H1 (cell line): ENCODE measurements around the gene FRG2C. TPM values are rescaled to one million over a fixed set of nuclear protein-coding genes. Genes with fewer than 3 reads are reported as not detected.
A peak's percentile ranks its signal among the peaks of the same experiment; 100 is the strongest.
"Not testable (repeated sequence)": the region's sequence is repeated elsewhere in the genome, so short reads cannot be mapped to it uniquely, and the experiment has no call there.

ENCODE experiments used
- CTCF ChIA-PET: fragments of 300-600 bp; sonication (Branson Sonifier 250); formaldehyde crosslinking; loops from one replicate; lab custom pipeline; 2021; ENCODE audit not compliant: partially characterized antibody; lab: Charles Lee
- POLR2A ChIA-PET: fragments of 300-600 bp; sonication (Branson Sonifier 250); formaldehyde crosslinking; loops from one replicate; lab custom pipeline; 2021; ENCODE audit warnings: inconsistent platforms; ENCODE audit not compliant: partially characterized antibody; lab: Charles Lee
- DNase-seq, 2 experiments: peaks; one replicate each; pipeline versions ENCODE4 v3.0.0 to v3.0.0-alpha.2; 2010 to 2022; ENCODE audit warnings: low spot score in 2 of 2, low read depth in 1 of 2, mixed read lengths in 1 of 2
- FAIRE-seq: peaks from 2 replicates; lab custom pipeline; 2011; peaks lifted over from hg19 to GRCh38; lab: Jason Lieb, UNC
- H2AFZ ChIP-seq: 2 replicates; pipeline ENCODE4 v1.8.1; 2012; ENCODE audit warnings: low read length, inconsistent platforms
- H2AK5ac ChIP-seq: 2 replicates; pipeline ENCODE4 v1.6.1; 2013; ENCODE audit warnings: low read depth, low read length
- H2BK120ac ChIP-seq: replicated peaks from 2 replicates; pipeline ENCODE3; 2013; ENCODE audit warnings: low read depth, low read length, inconsistent platforms
- H2BK12ac ChIP-seq: 2 replicates; pipeline ENCODE4 v1.6.1; 2013; ENCODE audit warnings: low read depth, low read length
- H2BK15ac ChIP-seq: 2 replicates; pipeline ENCODE4 v1.6.1; 2013; ENCODE audit warnings: low read length
- H2BK20ac ChIP-seq: 2 replicates; pipeline ENCODE4 v1.6.1; 2013; ENCODE audit warnings: low read length
- H2BK5ac ChIP-seq: 2 replicates; pipeline ENCODE4 v1.6.1; 2013; ENCODE audit warnings: low read depth, low read length
- H3K14ac ChIP-seq: 2 replicates; pipeline ENCODE4 v1.6.1; 2013; ENCODE audit warnings: inconsistent platforms; ENCODE audit not compliant: insufficient read length
- H3K18ac ChIP-seq: 2 replicates; pipeline ENCODE4 v1.6.1; 2013; ENCODE audit warnings: low read length; ENCODE audit errors: extremely low read depth
- H3K23ac ChIP-seq: 2 replicates; pipeline ENCODE4 v1.6.1; 2013; ENCODE audit warnings: inconsistent platforms; ENCODE audit not compliant: insufficient read length
- H3K23me2 ChIP-seq: 2 replicates; pipeline ENCODE4 v1.6.1; 2013; ENCODE audit warnings: low read depth, low read length
- H3K27ac ChIP-seq: 2 replicates; pipeline ENCODE4 v1.6.1; 2011; ENCODE audit warnings: low read depth, low read length, inconsistent platforms
- H3K27me3 ChIP-seq, 4 experiments: replicated peaks in 1 of 4; 1 replicate in 1 of 4; 2 replicates in 3 of 4; pipeline versions ENCODE4 v1.6.1 to v1.8.1; 2011 to 2013; ENCODE audit warnings: low read length in 3 of 4, mild to moderate bottlenecking in 3 of 4, inconsistent platforms in 2 of 4, mixed read lengths in 2 of 4, moderate library complexity in 1 of 4; ENCODE audit not compliant: control insufficient read depth in 3 of 4, insufficient read depth in 3 of 4; ENCODE audit errors: extremely low read depth in 1 of 4
- H3K36me3 ChIP-seq, 4 experiments: 2 replicates each; pipeline versions ENCODE4 v1.6.1 to v1.8.1; 2011 to 2013; ENCODE audit warnings: mild to moderate bottlenecking in 4 of 4, low read length in 3 of 4, moderate library complexity in 2 of 4, control low read depth in 1 of 4, inconsistent platforms in 1 of 4; ENCODE audit not compliant: insufficient read depth in 4 of 4, control insufficient read depth in 2 of 4
- H3K4ac ChIP-seq: replicated peaks from 2 replicates; pipeline ENCODE3; 2013; ENCODE audit warnings: low read length, low read depth, mixed read lengths, inconsistent platforms; ENCODE audit not compliant: insufficient read length
- H3K4me1 ChIP-seq, 4 experiments: replicated peaks in 1 of 4; 1 replicate in 1 of 4; 2 replicates in 3 of 4; pipeline versions ENCODE4 v1.6.1 to v1.8.1; 2011 to 2013; ENCODE audit warnings: low read length in 3 of 4, inconsistent platforms in 2 of 4, mixed read lengths in 1 of 4; ENCODE audit not compliant: insufficient read depth in 4 of 4, control insufficient read depth in 3 of 4
- H3K4me2 ChIP-seq, 2 experiments: 2 replicates each; pipeline versions ENCODE4 v1.6.1 to v1.8.1; 2011 to 2013; ENCODE audit warnings: low read depth in 2 of 2, low read length in 2 of 2, control low read depth in 1 of 2, inconsistent platforms in 1 of 2, mild to moderate bottlenecking in 1 of 2; ENCODE audit not compliant: insufficient read depth in 1 of 2
- H3K4me3 ChIP-seq, 4 experiments: fragments of 200-600, 300-600 bp in 1 of 4; sonication (generic), shearing (Covaris generic), sonication (Bioruptor Twin) in 1 of 4; 2 replicates each; pipeline versions ENCODE4 v1.5.1 to v1.8.1; 2011 to 2016; ENCODE audit warnings: low read length in 4 of 4, low read depth in 3 of 4, control low read depth in 2 of 4, inconsistent platforms in 2 of 4, mild to moderate bottlenecking in 2 of 4, mixed read lengths in 1 of 4, moderate library complexity in 1 of 4; ENCODE audit not compliant: insufficient read depth in 2 of 4; ENCODE audit errors: extremely low read depth in 1 of 4
- H3K56ac ChIP-seq: replicated peaks from 2 replicates; pipeline ENCODE3; 2013; ENCODE audit warnings: low read depth, mild to moderate bottlenecking, mixed read lengths, low read length, inconsistent platforms; ENCODE audit not compliant: insufficient read length
- H3K79me1 ChIP-seq: 2 replicates; pipeline ENCODE4 v1.6.1; 2013; ENCODE audit warnings: low read depth, low read length, control low read depth
- H3K79me2 ChIP-seq, 2 experiments: 2 replicates each; pipeline versions ENCODE4 v1.6.1 to v1.8.1; 2012 to 2013; ENCODE audit warnings: low read length in 2 of 2, mild to moderate bottlenecking in 2 of 2, inconsistent platforms in 1 of 2; ENCODE audit not compliant: insufficient read depth in 2 of 2, control insufficient read depth in 1 of 2
- H3K9ac ChIP-seq, 4 experiments: replicated peaks in 1 of 4; 1 replicate in 1 of 4; 2 replicates in 3 of 4; pipeline versions ENCODE4 v1.6.1 to v1.8.1; 2011 to 2013; ENCODE audit warnings: low read depth in 3 of 4, low read length in 3 of 4, control low read depth in 2 of 4, mild to moderate bottlenecking in 2 of 4, moderate library complexity in 2 of 4, inconsistent platforms in 1 of 4; ENCODE audit errors: extremely low read depth in 1 of 4
- H3K9me3 ChIP-seq, 2 experiments: 2 replicates each; pipeline versions ENCODE4 v1.6.1 to v1.8.1; 2012 to 2013; ENCODE audit warnings: mild to moderate bottlenecking in 2 of 2, moderate library complexity in 2 of 2, control low read depth in 1 of 2, inconsistent platforms in 1 of 2, low read depth in 1 of 2, low read length in 1 of 2, mixed read lengths in 1 of 2; ENCODE audit not compliant: insufficient read depth in 2 of 2
- H4K20me1 ChIP-seq, 2 experiments: replicated peaks in 1 of 2; 2 replicates each; pipeline versions ENCODE3 to v1.8.1; 2011 to 2013; ENCODE audit warnings: inconsistent platforms in 2 of 2, low read length in 2 of 2, mild to moderate bottlenecking in 1 of 2; ENCODE audit not compliant: insufficient read depth in 2 of 2, control insufficient read depth in 1 of 2
- H4K5ac ChIP-seq: 2 replicates; pipeline ENCODE4 v1.6.1; 2013; ENCODE audit warnings: low read length, low read depth, mixed read lengths, inconsistent platforms; ENCODE audit not compliant: insufficient read length
- H4K8ac ChIP-seq: 2 replicates; pipeline ENCODE4 v1.8.0; 2013; ENCODE audit warnings: mild to moderate bottlenecking, moderate library complexity, low read length, inconsistent platforms; ENCODE audit not compliant: insufficient read depth; ENCODE audit errors: extremely low read depth
- H4K91ac ChIP-seq: replicated peaks from 2 replicates; pipeline ENCODE3; 2013; ENCODE audit warnings: low read length, mixed read lengths, inconsistent platforms; ENCODE audit not compliant: insufficient read length
- RAD21 ChIP-seq, 2 experiments: IDR thresholded peaks in 1 of 2; conservative IDR thresholded peaks in 1 of 2; 2 replicates each; pipeline ENCODE4 v1.6.1; 2011; ENCODE audit warnings: low read depth in 2 of 2, low read length in 2 of 2, improper control_type of control experiment in 1 of 2, inconsistent platforms in 1 of 2, mild to moderate bottlenecking in 1 of 2, moderate library complexity in 1 of 2
- WGBS, 2 experiments: shearing (Covaris generic) in 1 of 2; methylation state at CpG; one replicate each; pipeline versions ENCODE4 v1.1.6 to v1.1.7; 2013 to 2015; ENCODE audit warnings: low lambda C conversion rate in 2 of 2, mixed read lengths in 2 of 2, inconsistent platforms in 1 of 2, low coverage in 1 of 2, missing lambda C conversion rate in 1 of 2; ENCODE audit not compliant: insufficient replicate concordance in 2 of 2, insufficient coverage in 1 of 2, insufficient read length in 1 of 2; ENCODE audit errors: extremely low coverage in 1 of 2, missing lambda C conversion rate in 1 of 2; 5-methylcytosine and 5-hydroxymethylcytosine counted together
- polyA plus RNA-seq, 7 experiments: library from polyadenylated mRNA; depleted of rRNA in 3 of 7; stranded (reverse) in 5 of 7; unstranded in 2 of 7; fragments of >200 nt in 5 of 7; fragments of 200-250 nt in 2 of 7; gene quantifications; 1 replicate in 5 of 7; 2 replicates in 1 of 7; 4 replicates in 1 of 7; pipeline versions ENCODE4 v1.2.1 to v1.2.3, GENCODE V29; 2011 to 2013; ENCODE audit warnings: missing spikeins in 2 of 7, mixed read lengths in 2 of 7
- total RNA-seq: library from RNA; stranded (reverse); fragmentation: NEBNext Ultra II Directional; extraction: Animal tissue kit (Norgen Biotek cat#: 25700); gene quantifications from 2 replicates; pipeline ENCODE4 v1.2.1, GENCODE V29; 2021
- TF ChIP-seq, protein P1 (sequence below), 3 experiments: IDR thresholded peaks; 1 replicate in 2 of 3; 2 replicates in 1 of 3; pipeline versions ENCODE4 v1.5.1 to v1.6.1; 2011; ENCODE audit warnings: low read length in 3 of 3, mild to moderate bottlenecking in 3 of 3, inconsistent platforms in 2 of 3, low read depth in 1 of 3, moderate library complexity in 1 of 3; ENCODE audit not compliant: insufficient read depth in 1 of 3; ENCODE audit errors: control extremely low read depth in 1 of 3

FRG2C gene
- total and polyA plus RNA-seq, 2 of the 8 experiments (the other 6 are each of a cell fraction or from before 2014, with no cell fraction given) = not detected

DNA sequence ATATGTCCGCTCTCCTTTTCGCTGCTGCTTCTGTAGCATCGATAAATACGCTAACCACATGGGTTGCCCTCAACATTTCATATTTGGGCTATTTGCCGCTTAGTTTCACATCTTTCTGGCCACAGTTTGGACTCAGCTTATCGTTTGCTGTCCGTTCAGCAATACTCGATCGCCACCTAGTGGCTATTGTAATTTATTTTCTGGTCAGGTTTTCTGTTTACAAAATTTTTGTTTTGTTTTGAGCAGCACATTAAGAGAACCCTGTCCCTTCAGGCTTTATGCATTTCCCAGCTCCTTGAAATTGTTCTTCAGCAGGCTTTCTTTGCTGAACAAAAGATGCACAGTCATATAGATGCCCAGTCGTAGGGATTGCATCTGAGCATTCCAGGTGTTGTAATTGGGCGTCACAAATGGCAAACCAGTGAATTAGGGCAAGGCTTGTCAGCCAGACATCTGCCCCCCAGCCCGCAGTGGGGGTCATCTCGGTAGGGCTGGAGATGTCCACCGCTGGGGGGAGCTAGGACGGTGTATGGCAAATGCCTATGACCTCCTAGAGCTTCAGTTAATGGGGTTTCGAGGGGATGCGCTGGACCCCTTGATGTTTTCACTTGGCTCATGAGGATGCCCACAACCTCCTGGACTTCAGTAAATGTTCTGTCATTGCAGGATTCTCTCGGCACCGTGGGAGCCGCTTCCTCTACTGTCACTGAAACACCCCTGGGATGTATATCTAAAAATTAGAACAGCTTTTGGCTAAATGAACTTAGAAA is 20.9 kb upstream of the FRG2C start:
- H4K20me1 ChIP-seq, H3K18ac ChIP-seq, H2BK15ac ChIP-seq, H3K79me2 ChIP-seq, H4K8ac ChIP-seq, H2BK5ac ChIP-seq, H3K36me3 ChIP-seq, H3K23me2 ChIP-seq, H2BK12ac ChIP-seq, H3K79me1 ChIP-seq, H3K4me2 ChIP-seq, H2AK5ac ChIP-seq, H3K27ac ChIP-seq, H2AFZ ChIP-seq, FAIRE-seq, H3K4ac ChIP-seq, H3K23ac ChIP-seq, H3K4me3 ChIP-seq, H3K9ac ChIP-seq, H3K27me3 ChIP-seq, H3K56ac ChIP-seq, H2BK120ac ChIP-seq, H4K91ac ChIP-seq, POLR2A ChIA-PET, H3K14ac ChIP-seq, H2BK20ac ChIP-seq, DNase-seq, H4K5ac ChIP-seq, H3K9me3 ChIP-seq, H3K4me1 ChIP-seq: not testable (repeated sequence)
- 23% methylated on average over 20 of the region's 20 CpGs; no CpG with 5 or more reads in 1 of the 2 experiments for WGBS, 2 experiments
- CTCF ChIA-PET = interaction anchor here (0.8 to 2.2 kb wide), 10 partner anchors 11 to 318 kb away, joined by 3 to 12 read pairs (median 5); no protein-coding TSS in a partner anchor
- TF ChIP-seq, protein P1, sequence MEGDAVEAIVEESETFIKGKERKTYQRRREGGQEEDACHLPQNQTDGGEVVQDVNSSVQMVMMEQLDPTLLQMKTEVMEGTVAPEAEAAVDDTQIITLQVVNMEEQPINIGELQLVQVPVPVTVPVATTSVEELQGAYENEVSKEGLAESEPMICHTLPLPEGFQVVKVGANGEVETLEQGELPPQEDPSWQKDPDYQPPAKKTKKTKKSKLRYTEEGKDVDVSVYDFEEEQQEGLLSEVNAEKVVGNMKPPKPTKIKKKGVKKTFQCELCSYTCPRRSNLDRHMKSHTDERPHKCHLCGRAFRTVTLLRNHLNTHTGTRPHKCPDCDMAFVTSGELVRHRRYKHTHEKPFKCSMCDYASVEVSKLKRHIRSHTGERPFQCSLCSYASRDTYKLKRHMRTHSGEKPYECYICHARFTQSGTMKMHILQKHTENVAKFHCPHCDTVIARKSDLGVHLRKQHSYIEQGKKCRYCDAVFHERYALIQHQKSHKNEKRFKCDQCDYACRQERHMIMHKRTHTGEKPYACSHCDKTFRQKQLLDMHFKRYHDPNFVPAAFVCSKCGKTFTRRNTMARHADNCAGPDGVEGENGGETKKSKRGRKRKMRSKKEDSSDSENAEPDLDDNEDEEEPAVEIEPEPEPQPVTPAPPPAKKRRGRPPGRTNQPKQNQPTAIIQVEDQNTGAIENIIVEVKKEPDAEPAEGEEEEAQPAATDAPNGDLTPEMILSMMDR (IDR thresholded peaks at IDR 0.05; ENCODE audit: control extremely low read depth in 1 of 3, insufficient read depth in 1 of 3, low read depth in 1 of 3, low read length in 3 of 3) = peak in 1 of 3 experiments; percentile 35; a peak in 2 of 4 replicates
- peak; percentile 56 to 61 for TF ChIP-seq RAD21 (IDR thresholded peaks at IDR 0.05 in 1 of 2, conservative IDR thresholded peaks at IDR 0.05 in 1 of 2; ENCODE audit: low read depth in 2 of 2, low read length in 2 of 2)
